HEK293 (cell line): ENCODE results near the gene SERTAD4.

Experiments
- PATZ1 ChIP-seq: fragments of 450-650 bp; formaldehyde crosslinking; IDR thresholded peaks from 2 replicates; pipeline ENCODE4 v1.5.1; 2016; ENCODE audit warnings: missing biosample characterization, missing genetic modification characterization
- PBX3 ChIP-seq: sonication (generic); formaldehyde crosslinking; IDR thresholded peaks from 2 replicates; pipeline ENCODE4 v1.8.1; 2022; ENCODE audit warnings: mild to moderate bottlenecking, moderate library complexity, missing genetic modification reagents
- PRDM2 ChIP-seq: fragments of 450-650 bp; formaldehyde crosslinking; IDR thresholded peaks from 2 replicates; pipeline ENCODE4 v1.5.1; 2016; ENCODE audit warnings: missing biosample characterization, missing genetic modification characterization, borderline replicate concordance
- WT1 ChIP-seq: fragments of 450-650 bp; formaldehyde crosslinking; IDR thresholded peaks from 2 replicates; pipeline ENCODE4 v1.5.1; 2016; ENCODE audit warnings: missing biosample characterization, missing genetic modification characterization
- ZBTB10 ChIP-seq: fragments of 450-650 bp; formaldehyde crosslinking; IDR thresholded peaks from 2 replicates; pipeline ENCODE4 v1.5.1; 2016; ENCODE audit warnings: missing biosample characterization, missing genetic modification characterization
- ZBTB17 ChIP-seq: fragments of 450-650 bp; formaldehyde crosslinking; IDR thresholded peaks from 2 replicates; pipeline ENCODE4 v1.5.1; 2016; ENCODE audit warnings: missing biosample characterization, missing genetic modification characterization
- ZBTB7A ChIP-seq: fragments of 450-650 bp; formaldehyde crosslinking; IDR thresholded peaks from 2 replicates; pipeline ENCODE4 v1.5.1; 2016; ENCODE audit warnings: low read depth, missing biosample characterization, missing genetic modification characterization
- ZBTB8A ChIP-seq: fragments of 450-650 bp; formaldehyde crosslinking; IDR thresholded peaks from 2 replicates; pipeline ENCODE4 v1.5.1; 2016; ENCODE audit warnings: missing biosample characterization, missing genetic modification characterization
- ZFP37 ChIP-seq: fragments of 450-650 bp; formaldehyde crosslinking; IDR thresholded peaks from 2 replicates; pipeline ENCODE4 v1.5.1; 2016; ENCODE audit warnings: missing biosample characterization, missing genetic modification characterization
- ZNF133 ChIP-seq: fragments of 450-650 bp; formaldehyde crosslinking; IDR thresholded peaks from 2 replicates; pipeline ENCODE4 v1.5.1; 2016; ENCODE audit warnings: missing biosample characterization, missing genetic modification characterization
- ZNF2 ChIP-seq: fragments of 450-650 bp; formaldehyde crosslinking; IDR thresholded peaks from 2 replicates; pipeline ENCODE4 v1.5.1; 2016; ENCODE audit warnings: missing biosample characterization, missing genetic modification characterization
- ZNF394 ChIP-seq: fragments of 450-650 bp; formaldehyde crosslinking; IDR thresholded peaks from 2 replicates; pipeline ENCODE4 v1.5.1; 2016; ENCODE audit warnings: missing biosample characterization, missing genetic modification characterization, mild to moderate bottlenecking, moderate library complexity, borderline replicate concordance
- ZNF398 ChIP-seq: fragments of 450-650 bp; formaldehyde crosslinking; IDR thresholded peaks from 2 replicates; pipeline ENCODE4 v1.5.1; 2017; ENCODE audit warnings: missing biosample characterization, missing genetic modification characterization
- ZNF501 ChIP-seq: fragments of 450-650 bp; formaldehyde crosslinking; IDR thresholded peaks from 2 replicates; pipeline ENCODE4 v1.5.1; 2016; ENCODE audit warnings: missing biosample characterization, missing genetic modification characterization
- ZNF548 ChIP-seq: fragments of 450-650 bp; formaldehyde crosslinking; IDR thresholded peaks from 2 replicates; pipeline ENCODE4 v1.5.1; 2016; ENCODE audit warnings: missing biosample characterization, missing genetic modification characterization
- ZNF580 ChIP-seq: fragments of 450-650 bp; formaldehyde crosslinking; IDR thresholded peaks from 2 replicates; pipeline ENCODE4 v1.5.1; 2016; ENCODE audit warnings: missing biosample characterization, missing genetic modification characterization
- ZNF596 ChIP-seq: fragments of 450-650 bp; IDR thresholded peaks from 2 replicates; pipeline ENCODE4 v1.5.0; 2018; ENCODE audit warnings: missing biosample characterization, mild to moderate bottlenecking, missing genetic modification characterization, moderate library complexity
- ZNF660 ChIP-seq: fragments of 450-650 bp; IDR thresholded peaks from 2 replicates; pipeline ENCODE4 v1.5.1; 2018; ENCODE audit warnings: missing biosample characterization, mild to moderate bottlenecking, missing genetic modification characterization
- ZNF704 ChIP-seq: fragments of 450-650 bp; formaldehyde crosslinking; IDR thresholded peaks from 2 replicates; pipeline ENCODE4 v1.5.1; 2016; ENCODE audit warnings: missing biosample characterization, missing genetic modification characterization
- ZNF76 ChIP-seq: fragments of 450-650 bp; formaldehyde crosslinking; IDR thresholded peaks from 2 replicates; pipeline ENCODE4; 2016; ENCODE audit warnings: low read depth, missing biosample characterization, missing genetic modification characterization, borderline replicate concordance
- ZNF843 ChIP-seq: fragments of 450-650 bp; formaldehyde crosslinking; IDR thresholded peaks from 2 replicates; pipeline ENCODE4 v1.5.1; 2016; ENCODE audit warnings: missing biosample characterization, missing genetic modification characterization
- ZSCAN18 ChIP-seq: fragments of 450-650 bp; formaldehyde crosslinking; IDR thresholded peaks from 2 replicates; pipeline ENCODE4 v1.5.1; 2016; ENCODE audit warnings: missing biosample characterization, missing genetic modification characterization
- ZXDB ChIP-seq: fragments of 450-650 bp; formaldehyde crosslinking; IDR thresholded peaks from 2 replicates; pipeline ENCODE4 v1.5.1; 2016; ENCODE audit warnings: missing biosample characterization, missing genetic modification characterization

SERTAD4 gene

GRCh38 chr1:210236386-210236839, 3.8 kb downstream of the SERTAD4 start (continued):
- 0 out of 2 replicates have a peak, but pooled peaks have one; percentile 31 for TF ChIP-seq ZNF398 (tag by site-specific recombination)
- peak; percentile 51 for TF ChIP-seq ZNF660
- TF ChIP-seq PBX3 (CRISPR knock-in tag): no peak
- peak; percentile 22; the same call in 1 of the 2 replicates for TF ChIP-seq ZNF596 (tag by site-specific recombination)
- peak; percentile 61; the same call in 1 of the 2 replicates for TF ChIP-seq ZNF2 (tag by site-specific recombination)
- TF ChIP-seq ZNF76 (tag by site-specific recombination): peak; percentile 29; the same call in 1 of the 2 replicates
- no peak for TF ChIP-seq ZSCAN18 (tag by site-specific recombination)
- no peak for TF ChIP-seq ZFP37 (tag by site-specific recombination)
- TF ChIP-seq ZBTB7A (tag by site-specific recombination): no peak
- peak; percentile 91 for TF ChIP-seq PATZ1 (tag by site-specific recombination)
- peak; percentile 72; the same call in 1 of the 2 replicates for TF ChIP-seq ZBTB17 (tag by site-specific recombination)
- peak; percentile 90 for TF ChIP-seq ZNF580
- peak; percentile 67; the same call in 1 of the 2 replicates for TF ChIP-seq ZNF501
- no peak for TF ChIP-seq ZNF133 (tag by site-specific recombination)
- TF ChIP-seq ZXDB (tag by site-specific recombination): peak; percentile 95
- peak; percentile 97 for TF ChIP-seq ZNF843 (tag by site-specific recombination)
- no peak for TF ChIP-seq ZBTB10 (tag by site-specific recombination)
- TF ChIP-seq WT1 (tag by site-specific recombination): peak; percentile 86
- no peak for TF ChIP-seq ZNF548 (tag by site-specific recombination)
- no peak for TF ChIP-seq PRDM2 (tag by site-specific recombination)
- TF ChIP-seq ZNF394 (tag by site-specific recombination): no peak
- TF ChIP-seq ZNF704 (tag by site-specific recombination): no peak
- TF ChIP-seq ZBTB8A (tag by site-specific recombination): no peak
